ENCODE data around the gene ZNF197.
"Not testable (repeated sequence)": the region's sequence is repeated elsewhere in the genome, so short reads cannot be mapped to it uniquely, and the experiment has no call there.

- not testable (repeated sequence) for TF ChIP-seq EZH2phosphoT487 (IDR thresholded peaks at IDR 0.05; ENCODE audit: low read depth, severe bottlenecking, unreplicated experiment); CTCF (IDR thresholded peaks at IDR 0.05; ENCODE audit: poor library complexity); EZH2 (IDR thresholded peaks at IDR 0.05; ENCODE audit: borderline replicate concordance)
These were observed 45.8 kb upstream of the ZNF197 start for GRCh38 chr3:44578924-44579515.
